Middle frontal gyrus (tissue), 1 donor: ENCODE data around the gene ARRDC2.
"Not testable (repeated sequence)": the region's sequence is repeated elsewhere in the genome, so short reads cannot be mapped to it uniquely, and the experiment has no call there.

ENCODE experiments used
- DNase-seq: peaks from one replicate; pipeline ENCODE4 v3.0.0-alpha.2; 2015; ENCODE audit warnings: low spot score; ENCODE audit errors: extremely low spot score

The ARRDC2 gene

GRCh38 chr19:18016209-18016910 is 8.4 kb downstream of the ARRDC2 start:
- DNase-seq, result no peak

- DNase-seq, result no peak
Measured at GRCh38 chr19:18017275-18018083, 9.5 kb downstream of the ARRDC2 start.

GRCh38 chr19:18020212-18021085 is 12.5 kb downstream of the ARRDC2 start:
- DNase-seq, result no peak

GRCh38 chr19:18021121-18021755 is 13.3 kb downstream of the ARRDC2 start:
- no peak for DNase-seq

- no peak for DNase-seq
Measured at GRCh38 chr19:18023622-18024251, 15.8 kb downstream of the ARRDC2 start.

DNA sequence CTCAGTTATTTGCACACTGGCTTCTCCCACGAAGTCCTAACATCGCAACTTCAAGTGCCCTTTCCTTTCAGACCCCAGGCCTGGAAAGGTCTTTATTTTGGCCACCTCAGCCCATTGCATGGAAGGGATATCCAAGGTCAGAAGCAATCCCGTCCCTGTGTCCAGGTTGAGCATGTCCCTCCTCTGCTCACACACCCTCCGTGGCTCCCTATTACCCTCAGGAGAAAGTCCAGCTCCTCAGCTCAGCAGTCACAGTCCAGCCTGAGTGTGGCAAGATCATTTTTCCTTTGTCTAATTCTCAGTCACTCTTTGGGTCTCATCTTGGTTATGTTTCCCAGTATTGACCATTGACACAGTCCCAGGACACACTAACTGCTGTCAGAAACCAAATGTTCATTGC is 19.2 kb downstream of the ARRDC2 start:
- DNase-seq, result no peak

- DNase-seq, result no peak
Measured at GRCh38 chr19:18029617-18030338, 21.8 kb downstream of the ARRDC2 start.

GRCh38 chr19:18031401-18031800 is 23.4 kb downstream of the ARRDC2 start:
- DNase-seq, result not testable (repeated sequence)

DNA sequence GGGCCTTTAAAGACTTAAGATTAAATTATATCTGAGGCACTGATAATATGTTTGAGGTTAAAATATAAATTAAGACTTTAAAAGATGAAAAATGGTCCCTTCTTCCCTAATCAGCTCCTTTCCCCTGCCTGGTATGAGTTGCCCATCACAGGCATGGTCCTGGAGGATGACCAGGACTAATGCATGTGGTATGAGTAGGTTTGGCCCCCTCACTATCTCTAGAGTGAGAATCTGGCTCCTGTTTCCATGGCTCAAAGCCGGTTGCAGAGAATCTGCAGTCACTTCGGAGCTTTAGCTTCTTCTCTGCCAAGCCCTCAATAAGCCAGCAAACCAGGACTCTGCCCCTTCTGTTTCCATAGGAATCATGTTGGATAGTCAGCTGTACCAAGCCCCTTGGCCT is 24.1 kb downstream of the ARRDC2 start:
- DNase-seq, result not testable (repeated sequence)

DNA sequence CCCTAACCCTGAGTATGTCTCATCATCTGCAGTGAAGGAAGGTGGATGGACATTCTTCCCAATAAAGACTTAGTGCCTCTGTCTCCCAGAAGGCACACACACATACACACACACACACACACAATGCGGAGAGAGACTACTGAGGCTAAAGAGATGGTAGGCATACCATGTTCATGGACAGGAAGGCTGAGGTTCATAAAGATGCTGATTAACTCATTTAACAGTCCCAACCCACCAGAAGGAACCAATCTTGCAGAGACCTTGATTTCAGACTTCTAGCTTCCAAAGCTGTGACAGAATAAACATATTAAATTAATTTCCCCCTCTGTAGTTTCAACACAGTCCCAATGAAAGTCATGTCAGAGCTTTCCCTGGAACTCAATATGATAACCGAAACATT is 33.1 kb downstream of the ARRDC2 start:
- DNase-seq, result no peak

DNA sequence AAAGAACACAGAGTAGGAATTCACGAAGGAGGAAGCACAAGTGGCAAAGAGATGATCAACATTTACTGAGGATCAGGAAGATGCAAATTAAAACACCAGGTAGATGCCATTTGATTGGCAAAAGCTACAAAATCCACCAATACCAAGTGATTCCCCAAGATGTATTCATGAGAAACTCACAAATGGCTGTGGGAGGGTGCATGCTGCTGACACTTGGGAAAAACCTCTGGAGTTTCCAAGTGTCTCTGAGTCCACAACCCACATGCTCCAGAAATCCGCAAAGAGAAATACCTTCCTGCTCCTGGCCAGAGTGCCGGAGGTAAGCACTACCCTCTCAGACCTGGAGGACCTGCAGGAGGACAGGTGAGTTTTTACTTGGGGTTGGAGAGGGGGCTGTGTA is 35.7 kb downstream of the ARRDC2 start:
- DNase-seq, result no peak

DNA sequence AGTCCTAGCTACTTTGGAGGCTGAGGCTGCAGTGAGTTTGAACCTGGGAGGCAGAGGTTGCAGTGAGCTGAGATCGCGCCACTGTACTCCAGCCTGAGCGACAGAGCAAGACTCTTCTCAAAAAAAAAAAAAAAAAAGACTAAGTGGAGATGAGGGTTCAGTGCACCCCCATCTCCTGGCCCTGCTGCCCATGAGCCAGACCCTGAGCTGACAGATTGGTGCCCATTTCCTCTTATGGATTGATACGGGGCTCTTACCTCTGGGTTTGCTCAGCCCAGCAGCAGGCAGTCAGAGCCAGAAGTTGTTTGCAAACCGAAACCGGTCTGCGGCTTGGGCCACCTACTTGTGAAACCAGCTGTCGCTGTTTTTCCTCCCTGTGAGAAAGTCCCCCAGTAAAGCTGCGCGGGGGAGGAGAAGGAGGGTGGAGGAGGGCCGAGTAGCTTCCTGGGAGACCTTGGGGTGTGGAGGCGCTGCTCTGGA is 36.9 kb downstream of the ARRDC2 start:
- DNase-seq, result peak; percentile 35

GRCh38 chr19:18045307-18046050 is 37.5 kb downstream of the ARRDC2 start:
- DNase-seq, result no peak

- DNase-seq, result no peak
Measured at GRCh38 chr19:18046059-18046718, 38.2 kb downstream of the ARRDC2 start.

DNA sequence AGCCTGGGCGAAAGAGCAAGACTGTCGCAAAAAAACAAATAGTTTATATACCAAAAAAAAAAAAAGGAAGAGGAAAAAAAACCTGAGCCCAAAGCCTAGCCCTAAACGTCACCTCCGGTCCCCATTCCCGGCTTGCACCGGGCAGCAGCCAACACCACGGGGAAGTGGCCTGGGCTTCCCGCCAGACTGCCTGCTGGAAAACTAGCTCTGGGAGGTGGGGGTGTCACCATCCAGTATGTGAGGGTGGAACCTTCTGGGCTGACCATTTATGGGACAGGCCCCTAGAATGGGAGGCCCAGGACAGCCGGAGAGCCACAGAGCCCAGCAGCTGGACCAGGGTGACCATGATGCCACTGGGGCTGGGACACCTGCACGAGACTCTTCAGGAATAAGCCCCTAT is 41.4 kb downstream of the ARRDC2 start:
- DNase-seq, result no peak

- no peak for DNase-seq
Measured at GRCh38 chr19:18051887-18052286, 43.9 kb downstream of the ARRDC2 start.

DNA sequence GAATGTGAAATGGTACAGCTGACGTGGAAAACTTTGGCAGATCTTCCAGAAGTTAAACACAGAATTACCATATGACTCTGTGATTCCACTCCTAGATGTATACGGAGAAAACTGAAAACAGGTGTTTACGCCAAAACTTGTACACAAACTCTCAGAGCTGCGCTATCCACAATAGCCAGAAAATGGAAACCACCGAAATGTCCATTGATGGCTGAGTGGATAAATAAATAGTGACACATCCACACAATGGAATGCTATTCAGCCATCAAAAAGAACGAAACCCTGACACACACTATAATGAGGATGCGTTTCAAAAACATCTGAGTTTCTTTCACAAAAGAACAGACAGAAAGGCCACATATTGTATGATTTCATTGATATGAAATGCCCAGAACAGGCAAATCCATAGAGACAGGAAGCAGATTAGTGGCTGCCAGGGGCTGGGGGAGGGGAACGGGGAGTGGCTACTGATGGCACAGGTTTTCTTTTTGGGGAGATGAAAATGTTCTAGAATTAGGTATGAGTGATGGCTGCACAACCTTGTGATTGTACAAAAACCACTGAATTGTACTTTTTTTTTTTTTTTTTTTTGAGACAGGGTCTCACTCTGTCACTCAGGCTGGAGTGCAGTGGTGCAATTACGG is 45.7 kb downstream of the ARRDC2 start:
- no peak for DNase-seq

DNA sequence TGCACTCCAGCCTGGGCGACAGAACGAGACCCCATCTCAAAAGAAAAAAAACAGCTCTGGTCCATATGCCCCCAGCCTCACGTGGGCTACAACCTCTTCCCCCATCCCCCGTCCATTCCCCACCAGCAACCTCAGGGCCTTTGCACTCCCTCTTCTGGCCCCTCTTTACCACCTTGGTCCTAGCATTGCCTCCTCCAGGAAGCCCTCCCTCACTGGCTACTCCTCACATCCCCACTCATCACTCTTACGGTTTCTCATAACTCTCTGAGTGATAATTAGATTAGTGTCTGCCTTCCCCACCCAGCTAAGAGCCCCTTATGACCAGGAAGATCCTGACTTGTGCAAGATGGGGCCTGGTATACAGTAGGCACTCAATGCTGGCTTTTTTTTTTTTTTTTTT is 48.0 kb downstream of the ARRDC2 start:
- no peak for DNase-seq
